HG03520 (cell line): ENCODE data around the gene MED9.

Experiments used
- ATAC-seq: cut with Tn5 transposase; IDR thresholded peaks from one replicate; pipeline ENCODE4 v1.9.1; 2021; ENCODE audit warnings: mild to moderate bottlenecking, moderate library complexity; ENCODE audit not compliant: unreplicated experiment

Gene MED9

DNA sequence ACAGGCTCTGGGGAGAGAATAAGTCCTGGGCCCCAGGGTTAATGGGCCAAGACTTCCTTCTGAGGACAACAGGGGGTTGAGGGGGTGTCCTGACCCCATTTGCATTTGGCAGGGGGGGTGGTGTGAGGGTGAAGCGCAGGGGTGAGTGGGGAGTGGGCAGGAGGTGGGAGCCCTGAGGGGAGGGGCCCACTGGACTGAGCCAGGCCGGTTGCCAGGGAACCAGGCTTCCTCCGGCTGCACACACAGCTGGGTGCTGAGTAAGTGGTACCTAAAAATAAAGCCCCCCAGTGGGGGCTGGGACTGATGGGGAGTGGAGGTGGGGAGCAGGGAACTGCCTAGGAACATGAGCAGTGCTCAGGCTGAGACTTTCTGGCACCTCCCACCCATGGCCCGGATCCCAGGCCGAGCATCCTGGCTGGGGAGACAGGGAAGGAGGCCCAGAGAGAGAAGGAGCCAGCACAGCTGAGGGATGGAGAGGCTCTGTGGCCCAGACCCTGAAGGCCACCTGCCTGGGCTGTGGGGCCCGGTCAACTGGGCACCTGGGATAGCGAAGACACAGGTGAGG, 26.8 kb downstream of the MED9 start:
- no peak for ATAC-seq

DNA sequence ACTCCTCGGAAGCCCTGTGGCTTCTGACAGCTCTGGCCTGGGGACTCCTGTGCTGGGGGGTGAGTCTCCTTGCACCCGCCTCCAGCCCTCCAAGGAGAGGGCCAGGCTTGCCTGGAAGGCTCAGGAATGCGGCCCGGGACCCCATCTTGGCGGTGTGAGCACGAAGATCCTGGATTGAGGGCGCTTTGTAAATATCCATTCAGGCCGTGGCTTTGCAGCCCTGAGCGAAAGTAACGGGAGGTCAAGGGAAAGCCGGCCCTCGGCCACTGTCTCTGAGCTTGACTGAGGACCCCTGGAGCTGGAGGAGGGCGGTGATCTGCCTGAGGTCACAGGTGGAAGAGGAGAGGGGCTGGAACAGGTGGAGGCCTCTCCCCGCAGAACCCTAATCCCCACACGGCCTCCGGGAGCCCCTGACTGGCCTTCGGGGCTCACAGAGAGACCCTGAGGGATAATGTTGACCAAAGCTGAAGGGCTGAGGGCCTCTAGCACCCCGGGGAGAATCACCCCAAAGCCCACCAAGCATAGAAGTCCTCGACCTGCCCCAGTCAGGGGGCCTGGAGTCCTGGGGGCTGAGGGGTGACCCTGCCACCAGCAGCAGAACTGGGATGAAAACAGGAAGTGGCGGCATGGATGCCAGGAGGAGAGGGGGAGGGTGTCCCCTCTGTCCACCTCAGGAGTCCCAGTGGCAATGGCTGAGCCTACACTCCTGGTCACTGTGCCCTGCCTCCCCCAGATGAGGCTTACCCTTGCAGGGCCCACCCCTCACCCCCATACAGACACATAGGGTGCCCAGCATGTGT, 27.7 kb downstream of the MED9 start:
- no peak for ATAC-seq

DNA sequence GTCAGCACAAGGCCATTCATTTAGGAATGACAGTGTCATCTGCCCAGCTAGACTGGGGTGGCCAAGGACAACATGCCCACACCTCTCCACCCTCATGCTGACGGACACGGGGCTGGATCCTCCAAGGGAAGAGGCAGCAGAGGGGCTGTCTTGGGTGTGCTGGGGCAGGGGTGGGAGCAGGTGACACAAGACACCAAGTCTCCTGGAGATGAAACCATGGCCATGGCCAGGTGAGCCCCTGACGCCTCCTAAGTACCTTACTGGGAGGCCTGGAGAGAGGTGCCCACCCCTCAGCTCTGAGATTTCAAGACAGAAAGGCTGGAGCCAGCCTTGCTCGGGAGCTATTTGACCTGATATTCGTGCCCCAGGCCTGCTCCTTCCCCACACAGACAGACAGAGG, 28.4 kb downstream of the MED9 start:
- ATAC-seq: no peak

DNA sequence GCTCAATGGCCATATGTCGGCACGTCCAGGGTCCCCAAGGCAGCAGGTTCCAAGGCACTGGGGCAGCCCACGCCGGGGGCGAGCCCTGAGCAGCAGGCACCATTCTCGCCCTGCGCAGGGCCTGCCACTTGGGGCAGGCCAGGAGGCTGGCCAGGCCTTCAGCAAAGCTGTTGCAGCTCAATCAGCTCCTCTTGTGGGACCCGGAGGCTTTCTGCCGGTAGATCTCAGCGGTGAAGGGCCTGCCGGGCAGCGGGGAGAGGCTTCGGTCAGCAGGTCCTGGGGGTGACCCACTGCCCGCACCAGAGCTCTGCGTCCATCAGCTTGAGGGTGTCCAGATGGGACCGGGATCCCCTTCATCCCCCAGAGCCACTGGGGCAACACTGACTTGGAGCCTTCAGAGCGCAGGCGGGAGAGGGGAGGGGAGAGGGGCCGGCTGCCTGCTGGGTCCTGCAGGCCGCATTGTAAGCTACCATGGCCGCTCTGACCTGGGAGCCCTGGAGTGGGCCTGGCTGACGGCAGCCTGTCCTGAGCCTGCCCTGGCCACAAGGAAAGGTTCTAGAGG, 28.9 kb downstream of the MED9 start:
- no peak for ATAC-seq

DNA sequence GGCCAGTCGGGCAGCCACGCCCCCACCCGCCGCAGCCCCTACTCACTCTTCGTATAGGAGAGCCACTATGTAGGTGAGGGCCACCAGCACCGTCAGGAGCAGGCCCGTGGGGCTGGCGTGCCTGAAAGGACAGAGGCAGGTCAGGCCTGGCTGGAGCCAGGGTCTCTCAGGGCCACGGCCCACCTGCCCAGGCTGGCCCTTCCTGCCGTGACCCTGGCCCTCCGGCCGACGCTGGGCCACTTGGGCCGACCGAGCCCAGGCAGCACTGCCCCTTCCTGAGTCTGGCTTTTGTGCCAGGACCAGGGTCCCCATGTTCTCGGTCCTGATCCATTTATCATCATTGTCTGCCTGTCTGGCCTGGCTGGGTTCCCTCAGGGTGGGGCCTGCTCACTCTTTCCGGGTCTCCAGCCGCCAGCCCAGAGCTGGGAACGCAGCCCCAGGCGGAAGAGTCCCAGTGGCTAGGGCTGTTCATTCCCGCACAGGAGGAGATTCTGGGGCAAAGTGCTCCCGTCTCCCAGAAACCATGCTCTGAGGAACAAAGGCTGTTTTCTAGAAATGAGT, 29.5 kb downstream of the MED9 start:
- no peak for ATAC-seq

DNA sequence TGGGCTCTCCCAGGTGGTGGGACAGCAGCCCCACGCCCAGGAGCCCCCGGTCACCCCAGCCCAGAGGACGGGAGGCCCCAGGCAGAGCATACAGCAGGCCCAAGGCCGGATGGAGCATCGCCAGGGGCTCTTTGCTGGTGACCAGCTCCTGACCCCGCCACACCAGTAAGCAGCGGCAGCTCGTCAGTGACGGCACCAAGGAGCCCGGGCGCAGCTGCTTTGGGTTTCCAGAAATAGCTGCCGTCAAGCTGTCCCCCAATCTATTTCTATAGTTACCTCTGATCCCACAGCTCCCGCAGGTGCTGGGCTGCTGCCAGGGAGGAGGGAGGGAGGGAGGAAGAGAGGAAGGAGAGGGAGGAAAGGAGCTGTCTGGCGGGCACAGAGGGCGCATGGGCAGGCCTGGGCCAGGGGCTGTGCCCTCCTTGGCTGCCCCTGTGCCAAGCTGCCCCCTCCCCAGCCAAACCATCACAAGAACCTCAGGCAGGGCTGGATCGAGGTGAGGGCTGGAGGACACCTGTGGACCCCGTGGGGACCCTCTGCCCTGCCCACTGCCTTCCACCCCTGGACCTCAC, 30.2 kb downstream of the MED9 start:
- ATAC-seq: no peak

DNA sequence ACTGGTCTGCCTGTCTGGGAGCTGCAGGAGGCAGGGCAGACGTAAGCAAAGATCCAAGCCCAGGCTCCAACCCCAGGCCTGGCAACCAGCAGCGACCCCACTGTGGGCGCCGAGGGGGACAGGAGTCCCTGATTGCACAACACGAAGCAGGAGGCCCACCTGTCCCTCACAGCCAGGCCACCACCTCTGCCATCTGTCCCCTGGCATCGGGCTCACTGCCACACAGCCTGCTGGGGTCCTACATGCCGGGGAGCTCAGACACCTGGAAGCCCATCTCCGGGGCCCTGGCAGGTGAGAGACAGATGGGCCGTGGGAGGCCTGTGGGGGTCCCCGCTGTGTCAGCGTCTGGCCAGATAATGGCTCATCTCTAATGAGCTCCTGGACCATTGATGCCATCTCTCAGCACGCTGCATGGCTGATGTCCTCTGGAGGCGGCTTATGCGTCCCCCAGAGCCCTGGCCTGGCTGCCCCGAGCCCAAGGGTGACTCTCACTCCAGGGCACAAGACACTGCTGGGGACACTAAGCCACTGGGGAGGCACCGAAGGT, 30.7 kb downstream of the MED9 start:
- ATAC-seq: no peak

DNA sequence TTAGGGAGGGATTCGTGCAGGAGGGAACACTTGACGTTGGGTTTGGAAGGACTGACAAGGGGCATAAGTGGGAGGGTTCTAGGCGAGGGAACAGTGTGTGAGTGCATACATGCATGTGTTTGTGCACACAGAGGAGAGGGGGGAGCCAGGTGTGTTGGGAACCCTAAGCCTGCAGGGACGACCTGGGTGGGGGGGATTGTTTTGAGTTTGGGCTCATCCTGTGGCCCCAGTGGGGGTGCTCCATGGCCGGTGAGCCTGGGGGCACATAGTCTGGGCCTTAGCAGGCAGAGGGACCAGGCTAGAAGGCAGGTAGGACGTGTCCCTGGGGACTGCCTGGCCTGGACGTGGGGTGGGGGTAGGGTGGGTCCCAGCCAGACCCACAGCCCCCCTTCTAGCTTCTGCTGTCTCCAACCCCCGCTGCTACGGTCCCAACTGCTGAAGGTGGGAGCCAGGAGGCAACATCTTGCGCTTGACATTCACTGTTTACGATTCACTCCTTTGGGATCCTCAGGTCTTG, 31.3 kb downstream of the MED9 start:
- no peak for ATAC-seq

DNA sequence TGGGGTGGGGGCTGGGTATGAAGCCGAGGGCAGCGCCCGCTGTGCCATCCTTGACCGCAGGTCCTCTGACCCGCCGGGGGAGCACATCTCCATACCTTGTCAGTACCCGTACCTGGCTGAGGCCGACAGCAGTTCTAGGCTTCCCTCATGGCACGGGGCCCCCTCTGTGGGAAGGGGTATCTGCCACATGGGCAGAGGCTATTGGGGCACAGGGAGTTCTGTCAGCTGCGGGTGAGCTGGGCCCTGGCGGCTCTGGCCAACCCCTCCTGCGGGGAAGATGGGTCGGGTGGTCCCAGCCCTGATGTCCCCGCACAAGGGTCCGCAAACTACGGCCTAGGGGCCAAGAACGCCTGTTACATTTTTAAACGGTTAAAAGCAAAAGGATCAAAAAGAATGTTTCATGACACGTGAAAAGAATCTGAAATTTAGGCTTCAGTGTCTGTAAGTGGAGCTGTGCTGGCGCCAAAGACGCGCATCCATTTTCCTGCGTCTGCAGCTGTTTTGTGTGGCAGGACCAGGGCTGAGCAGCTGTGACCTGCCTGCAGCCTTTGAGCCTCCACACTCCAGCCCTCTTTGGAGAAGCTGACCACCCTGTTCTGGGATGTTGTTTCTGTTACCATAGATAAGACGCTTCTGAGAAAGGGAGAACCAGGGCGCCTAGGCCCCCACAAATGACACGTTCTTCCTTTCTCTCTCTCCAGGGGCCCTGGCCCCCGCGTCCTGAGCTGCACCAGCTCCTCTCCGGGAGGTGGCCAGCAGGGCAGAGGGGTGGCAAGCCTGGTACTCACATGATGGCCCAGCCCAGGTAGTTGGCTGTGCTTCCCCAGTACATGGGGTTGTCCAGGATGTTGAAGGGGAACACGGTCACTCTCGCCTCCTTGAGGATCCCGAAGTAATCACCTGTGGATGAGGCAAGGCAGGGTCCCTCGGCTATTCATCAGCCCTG, 32.1 kb downstream of the MED9 start:
- no peak for ATAC-seq

DNA sequence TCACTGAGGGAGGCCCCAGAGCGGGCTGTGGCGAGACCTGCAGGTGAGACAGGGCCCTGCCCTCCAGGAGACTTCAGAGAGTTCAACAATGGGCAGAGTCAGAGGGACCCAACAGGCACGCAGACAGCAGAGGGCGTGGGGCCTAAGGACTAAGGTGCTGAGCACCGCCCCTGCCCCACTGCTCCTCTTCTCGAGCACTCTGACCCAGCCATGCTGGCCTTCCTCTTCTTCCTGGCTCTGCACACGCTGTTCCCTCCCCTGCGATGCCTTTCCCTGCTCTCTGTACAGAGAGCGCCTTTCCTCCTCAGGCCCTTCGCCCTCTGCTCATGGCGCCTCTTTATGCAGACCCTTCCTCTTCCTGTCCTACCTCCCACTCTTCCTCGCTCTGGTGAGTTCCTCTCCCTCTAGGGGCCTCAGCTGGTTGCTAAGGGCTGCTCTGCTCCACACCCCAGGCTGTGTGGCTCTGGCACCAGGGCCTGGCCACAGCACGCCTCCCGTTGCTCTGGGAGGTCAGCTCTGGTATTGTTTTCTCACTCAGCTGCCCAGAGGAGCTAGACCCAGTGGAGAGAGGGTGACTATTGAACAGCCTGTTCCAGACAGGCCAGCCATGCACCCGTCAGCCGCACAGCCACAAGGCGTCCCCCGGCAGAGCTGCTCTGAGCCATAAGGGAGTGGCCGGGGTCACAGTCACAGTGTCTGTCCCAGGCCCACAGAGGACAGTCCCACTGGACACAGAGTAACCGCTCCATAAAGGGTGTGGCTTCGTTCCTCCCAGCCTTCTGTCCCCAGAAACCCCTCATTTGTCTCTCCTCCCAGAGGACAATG, 33.0 kb downstream of the MED9 start:
- no peak for ATAC-seq

DNA sequence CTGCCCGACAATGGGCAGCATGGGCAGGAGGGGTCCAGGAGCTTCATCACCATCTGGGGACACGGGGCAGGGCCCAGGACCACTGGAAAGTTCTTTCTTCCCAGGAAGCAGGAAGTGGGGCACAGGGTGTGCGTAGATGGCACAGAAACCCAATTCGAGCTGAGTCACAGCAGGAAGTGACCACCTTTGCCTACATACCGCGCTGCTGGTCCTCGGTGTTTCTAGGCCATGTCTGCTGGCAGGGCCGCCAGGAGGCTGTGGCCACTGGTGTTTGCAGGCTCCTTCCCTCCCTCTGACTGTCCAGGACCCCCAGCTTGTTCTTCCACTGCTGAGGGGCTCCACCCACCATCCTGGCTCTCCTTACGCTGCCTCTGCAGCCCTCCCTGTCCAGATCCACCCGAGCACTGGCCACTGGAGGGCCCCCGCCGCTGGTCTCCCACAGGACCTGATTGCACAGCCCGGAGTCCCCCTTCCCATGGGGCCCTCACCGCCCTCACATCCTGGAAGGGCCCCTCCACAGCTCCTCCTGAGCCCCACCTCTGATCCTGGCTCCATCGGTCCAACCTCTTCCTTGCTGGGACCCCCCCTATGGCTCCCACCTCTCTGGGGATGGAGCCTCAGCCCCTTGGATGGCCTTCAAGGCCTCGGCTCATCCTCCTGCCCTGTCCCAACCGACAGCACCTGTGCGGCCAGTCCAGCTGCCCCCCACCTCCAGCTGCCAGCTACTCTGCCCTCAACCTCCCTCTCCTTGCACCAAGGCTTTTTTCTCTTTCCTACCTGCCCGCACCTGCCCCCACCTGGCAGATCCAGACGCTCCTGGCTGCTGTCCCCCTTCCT, 33.9 kb downstream of the MED9 start:
- no peak for ATAC-seq

DNA sequence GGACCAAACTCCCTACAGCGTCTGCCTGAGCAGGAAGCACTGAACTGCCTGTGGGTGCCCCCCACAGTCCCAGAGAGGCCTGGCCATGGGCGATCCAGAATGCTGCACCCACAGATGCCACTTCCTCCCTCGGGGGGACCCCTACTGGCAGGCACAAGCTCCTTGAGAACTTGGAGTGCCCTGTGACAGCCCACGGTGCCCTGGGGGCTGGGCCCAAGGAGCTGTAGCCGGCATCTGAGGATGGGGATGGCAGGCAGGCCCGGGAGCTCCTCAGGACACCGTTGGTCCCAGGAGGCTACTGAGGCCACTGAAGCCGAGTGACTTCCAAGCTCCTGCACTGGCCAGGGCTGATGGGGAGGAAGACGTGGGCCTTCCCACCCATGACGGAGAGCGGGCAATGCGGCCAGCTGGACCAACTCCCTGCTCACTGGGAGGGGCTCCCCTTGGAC, 34.5 kb downstream of the MED9 start:
- ATAC-seq: no peak

DNA sequence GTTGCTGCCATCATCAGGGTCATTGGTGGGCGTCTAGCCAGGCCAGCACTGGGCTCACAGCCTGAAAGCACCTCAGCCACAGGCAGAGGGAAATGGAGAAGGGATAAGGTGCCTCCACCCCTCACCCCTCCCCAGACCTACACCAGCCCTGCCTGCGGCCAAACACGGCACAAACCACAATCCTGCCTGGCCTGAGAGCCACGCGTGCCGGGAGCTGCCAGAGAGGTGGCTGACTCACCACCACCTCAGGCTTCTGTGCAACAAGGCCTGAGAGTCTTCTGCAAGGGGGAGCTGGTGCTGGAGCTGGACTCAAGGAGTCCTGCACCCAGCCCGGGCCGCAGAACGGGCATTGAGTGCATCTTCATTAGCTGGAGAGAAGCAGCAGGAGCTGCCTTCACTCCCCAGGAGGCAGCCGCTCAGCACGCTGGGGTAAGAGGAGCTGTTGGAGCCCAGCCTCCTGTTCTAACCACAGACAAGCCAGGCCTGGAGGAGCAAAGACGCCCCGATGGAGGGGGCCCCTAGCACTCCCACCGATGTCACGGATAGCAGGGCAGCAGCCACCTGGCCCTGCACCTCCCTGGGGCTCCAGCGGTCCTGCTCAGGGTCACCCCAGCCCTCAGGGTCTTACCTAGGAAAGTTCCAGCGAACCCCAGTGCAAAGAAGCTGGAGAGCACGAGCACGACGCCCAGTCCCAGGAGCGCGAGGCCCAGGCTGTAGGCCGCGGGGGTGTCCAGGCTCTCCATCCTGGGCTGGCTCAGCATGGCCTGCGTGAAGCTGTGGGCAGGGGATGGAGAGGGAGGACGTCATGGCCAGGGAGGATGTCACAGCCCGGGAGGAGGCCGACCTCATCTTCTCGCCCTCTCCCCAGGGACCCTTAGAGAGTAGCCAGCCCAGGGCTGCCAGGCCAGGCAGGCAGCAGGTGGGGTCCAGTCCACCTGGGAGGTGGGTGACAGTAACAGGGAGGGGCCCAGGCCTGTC, 35.4 kb downstream of the MED9 start:
- no peak for ATAC-seq

DNA sequence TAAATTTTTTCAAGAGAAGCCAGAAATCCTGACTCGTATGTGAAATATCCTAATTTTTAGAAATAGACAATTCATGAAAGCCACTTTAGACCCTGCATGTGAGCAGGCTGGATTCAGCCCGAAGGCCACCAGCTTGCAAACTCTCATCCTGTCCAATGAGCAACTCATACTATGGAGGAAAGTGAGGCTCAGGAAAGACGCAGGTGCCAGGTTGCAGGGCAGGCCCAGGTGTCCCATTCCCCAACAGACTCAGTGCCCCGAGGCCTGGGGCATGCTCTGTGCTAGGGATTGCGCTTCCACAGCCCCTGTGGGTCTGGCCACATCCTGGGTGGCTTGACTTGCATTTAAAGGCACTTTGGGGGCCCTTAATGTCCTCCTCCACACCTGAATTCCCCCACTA, 36.1 kb downstream of the MED9 start:
- no peak for ATAC-seq

DNA sequence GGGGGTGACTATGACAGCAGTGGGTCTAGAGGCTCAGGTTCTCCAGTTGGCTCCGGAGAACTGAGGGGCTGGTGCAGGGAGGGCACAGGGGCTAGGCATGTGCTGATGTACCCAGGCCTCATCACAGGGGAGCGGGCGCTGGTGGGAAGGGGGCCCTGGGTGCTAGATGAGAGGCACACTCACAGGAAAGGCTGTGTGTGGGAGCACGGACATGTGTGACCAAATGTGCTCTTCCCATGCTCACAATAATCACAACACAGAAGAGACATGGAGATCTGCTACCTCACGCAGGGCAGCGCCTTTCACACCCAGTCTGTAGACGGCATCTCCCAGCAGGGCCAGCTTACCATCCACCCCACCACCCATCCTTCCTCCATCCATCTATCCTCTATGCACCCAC, 36.8 kb downstream of the MED9 start:
- ATAC-seq: no peak

DNA sequence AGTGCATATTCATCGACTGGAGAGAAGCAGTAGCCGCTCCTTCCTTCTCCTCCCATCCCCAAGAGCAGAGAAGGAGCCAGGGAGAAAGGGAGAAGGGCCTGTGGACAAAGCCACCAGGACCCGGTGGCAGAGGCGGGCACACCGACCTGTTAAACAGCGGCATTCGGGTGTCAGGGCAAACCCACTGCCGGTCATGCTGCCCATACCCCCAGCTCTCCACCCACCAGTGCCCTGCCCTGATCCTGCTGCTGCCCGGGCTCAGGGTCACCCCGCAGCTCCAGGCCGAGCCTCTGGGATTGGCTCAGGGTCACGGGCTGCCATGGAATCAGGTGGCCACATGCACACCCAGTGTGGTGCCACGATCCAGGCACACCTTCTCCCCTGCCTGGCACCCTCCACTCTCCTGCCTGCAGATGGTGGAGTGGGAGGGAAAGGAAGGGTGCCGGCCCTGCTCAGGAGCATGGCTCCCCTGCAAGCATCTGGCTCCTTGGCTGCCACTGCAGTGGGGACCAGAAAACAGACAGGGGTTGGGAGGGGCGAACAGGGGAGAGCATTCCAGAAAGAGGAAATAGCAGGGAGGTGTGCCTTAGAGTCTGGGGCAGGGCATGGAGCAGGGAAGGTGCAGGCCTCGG, 37.7 kb downstream of the MED9 start:
- ATAC-seq: no peak
